Neural cell (in vitro differentiated cells): ENCODE measurements around the gene SPOCK1. TPM values are rescaled to one million over a fixed set of nuclear protein-coding genes. Genes with fewer than 3 reads are reported as not detected.

Experiments
- H2AFZ ChIP-seq: fragments of 200-600, 300-800 bp; sonication (generic), shearing (Covaris generic); 2 replicates; pipeline ENCODE4 v1.6.0; 2014; ENCODE audit warnings: low read depth, mild to moderate bottlenecking, antibody characterized with exemption, low read length, moderate library complexity
- H3F3A ChIP-seq: fragments of 200-600 bp; shearing (Covaris generic); 2 replicates; pipeline ENCODE4 v1.6.1; 2016; ENCODE audit warnings: mild to moderate bottlenecking, moderate library complexity, mixed read lengths, antibody characterized with exemption, low read length; ENCODE audit not compliant: insufficient read depth, poor library complexity, severe bottlenecking
- H3K27ac ChIP-seq: fragments of 200-600, 300-800 bp; sonication (generic), shearing (Covaris generic); 2 replicates; pipeline ENCODE4 v1.5.1; 2014; ENCODE audit warnings: mild to moderate bottlenecking, low read length, moderate library complexity
- H3K27me3 ChIP-seq: fragments of 300-800, 200-600 bp; sonication (generic), shearing (Covaris generic); 2 replicates; pipeline ENCODE4 v1.6.0; 2014; ENCODE audit warnings: mild to moderate bottlenecking, low read depth, low read length, moderate library complexity; ENCODE audit not compliant: insufficient read depth
- H3K36me3 ChIP-seq: fragments of 300-800, 200-600 bp; sonication (generic), shearing (Covaris generic); 2 replicates; pipeline ENCODE4 v1.5.1; 2014; ENCODE audit warnings: mild to moderate bottlenecking, antibody characterized with exemption, low read length, moderate library complexity; ENCODE audit not compliant: insufficient read depth
- H3K4me2 ChIP-seq: fragments of 300-800, 200-600 bp; sonication (generic), shearing (Covaris generic); 2 replicates; pipeline ENCODE4 v1.6.0; 2014; ENCODE audit warnings: mild to moderate bottlenecking, low read length
- H3K4me3 ChIP-seq: fragments of 300-800, 200-600 bp; sonication (generic), shearing (Covaris generic); 2 replicates; pipeline ENCODE4 v1.5.1; 2014; ENCODE audit warnings: mild to moderate bottlenecking, low read length, moderate library complexity
- H3K79me2 ChIP-seq: fragments of 200-600 bp; shearing (Covaris generic); replicated peaks from 2 replicates; pipeline ENCODE4 v1.6.0; 2014; ENCODE audit warnings: mild to moderate bottlenecking, low read length, moderate library complexity; ENCODE audit not compliant: insufficient read depth
- H3K9ac ChIP-seq: fragments of 300-800, 200-600 bp; sonication (generic), shearing (Covaris generic); 2 replicates; pipeline ENCODE4 v1.6.1; 2016; ENCODE audit warnings: mild to moderate bottlenecking, low read length, mixed read lengths
- H3K9me2 ChIP-seq: fragments of 200-600 bp; shearing (Covaris generic); 2 replicates; pipeline ENCODE4 v1.6.1; 2016; ENCODE audit warnings: mild to moderate bottlenecking, low read length, mixed read lengths; ENCODE audit not compliant: insufficient read depth
- H3K9me3 ChIP-seq: fragments of 200-600, 300-800 bp; sonication (generic), shearing (Covaris generic); 2 replicates; pipeline ENCODE4 v1.6.1; 2016; ENCODE audit warnings: mild to moderate bottlenecking, mixed run types, low read length, moderate library complexity, mixed read lengths
- H4K20me1 ChIP-seq: fragments of 200-600 bp; shearing (Covaris generic); 2 replicates; pipeline ENCODE4 v1.6.1; 2016; ENCODE audit warnings: mild to moderate bottlenecking, mixed run types; ENCODE audit not compliant: insufficient read depth
- CTCF ChIP-seq: fragments of 450-650 bp; IDR thresholded peaks from 2 replicates; pipeline ENCODE4 v1.5.1; 2014; ENCODE audit warnings: antibody characterized with exemption, mild to moderate bottlenecking, moderate library complexity; ENCODE audit not compliant: poor library complexity, severe bottlenecking
- EP300 ChIP-seq: fragments of 450-650 bp; conservative IDR thresholded peaks from 2 replicates; pipeline ENCODE4 v1.6.1; 2014; ENCODE audit warnings: antibody characterized with exemption, mild to moderate bottlenecking, moderate library complexity; ENCODE audit not compliant: poor library complexity, severe bottlenecking
- EZH2 ChIP-seq: fragments of 200-600, 300-800 bp; shearing (Covaris generic), sonication (generic); IDR thresholded peaks from 2 replicates; pipeline ENCODE4 v1.6.1; 2014; ENCODE audit warnings: antibody characterized with exemption, low read length, borderline replicate concordance, mild to moderate bottlenecking; ENCODE audit not compliant: insufficient read depth, poor library complexity, severe bottlenecking
- MXI1 ChIP-seq: fragments of 450-650 bp; conservative IDR thresholded peaks from 2 replicates; pipeline ENCODE4 v1.6.1; 2014; ENCODE audit warnings: antibody characterized with exemption, mild to moderate bottlenecking; ENCODE audit not compliant: poor library complexity, severe bottlenecking
- POLR2AphosphoS5 ChIP-seq: IDR thresholded peaks from 2 replicates; pipeline ENCODE4 v1.6.1; 2012
- RAD21 ChIP-seq: fragments of 450-650 bp; conservative IDR thresholded peaks from 2 replicates; pipeline ENCODE4 v1.6.1; 2014; ENCODE audit warnings: antibody characterized with exemption, mild to moderate bottlenecking, moderate library complexity
- SMC3 ChIP-seq: fragments of 450-650 bp; conservative IDR thresholded peaks from 2 replicates; pipeline ENCODE4 v1.6.1; 2014; ENCODE audit warnings: antibody characterized with exemption, mild to moderate bottlenecking, moderate library complexity; ENCODE audit not compliant: poor library complexity
- TAF1 ChIP-seq: IDR thresholded peaks from 2 replicates; pipeline ENCODE4 v1.6.1; 2012; ENCODE audit warnings: low read depth
- polyA plus RNA-seq: library from polyadenylated mRNA; depleted of rRNA; stranded (reverse); fragments of >200 nt; gene quantifications from 2 replicates; pipeline ENCODE4 v1.2.3, GENCODE V29; 2014
- TF ChIP-seq, protein P1 (sequence below): IDR thresholded peaks from 2 replicates; pipeline ENCODE4 v1.6.1; 2012; ENCODE audit warnings: borderline replicate concordance

Gene SPOCK1
- polyA plus RNA-seq, 1 donor from 2014 or later: 33.6 TPM

DNA sequence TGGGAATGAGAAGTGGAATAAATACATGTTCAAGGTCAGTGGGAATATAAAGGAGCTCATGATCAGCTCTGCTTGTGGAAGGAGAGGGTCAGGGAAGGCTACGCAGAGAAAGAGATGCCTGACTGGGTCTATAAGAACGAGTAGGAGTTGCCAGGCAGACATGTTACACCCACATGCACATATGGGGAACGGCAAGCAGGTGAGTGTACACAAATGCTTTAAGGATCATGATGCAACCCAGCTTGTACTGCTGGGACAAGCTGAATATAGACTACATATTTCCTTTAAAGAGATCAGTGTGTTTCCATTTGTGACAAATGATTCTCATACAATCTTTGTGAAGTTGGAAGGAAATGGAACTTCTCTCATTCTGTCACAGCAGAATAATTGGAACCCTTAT lies 141.7 kb downstream of the SPOCK1 start:
- Histone ChIP-seq H3K9me3 (no peaks in the 10 kb centered on the region), H3F3A (no peaks in the 10 kb centered on the region), H2AFZ (no peak overlapping the region), H3K79me2 (no peaks in the 10 kb centered on the region), H4K20me1 (no peaks in the 10 kb centered on the region), H3K27me3 (no peaks in the 10 kb centered on the region), H3K9ac (no peak overlapping the region), H3K9me2 (no peaks in the 10 kb centered on the region), H3K36me3 (no peaks in the 10 kb centered on the region), H3K27ac (no peak overlapping the region), H3K4me3 (no peak overlapping the region), H3K4me2 (no peak overlapping the region)
- TF ChIP-seq, protein P1, sequence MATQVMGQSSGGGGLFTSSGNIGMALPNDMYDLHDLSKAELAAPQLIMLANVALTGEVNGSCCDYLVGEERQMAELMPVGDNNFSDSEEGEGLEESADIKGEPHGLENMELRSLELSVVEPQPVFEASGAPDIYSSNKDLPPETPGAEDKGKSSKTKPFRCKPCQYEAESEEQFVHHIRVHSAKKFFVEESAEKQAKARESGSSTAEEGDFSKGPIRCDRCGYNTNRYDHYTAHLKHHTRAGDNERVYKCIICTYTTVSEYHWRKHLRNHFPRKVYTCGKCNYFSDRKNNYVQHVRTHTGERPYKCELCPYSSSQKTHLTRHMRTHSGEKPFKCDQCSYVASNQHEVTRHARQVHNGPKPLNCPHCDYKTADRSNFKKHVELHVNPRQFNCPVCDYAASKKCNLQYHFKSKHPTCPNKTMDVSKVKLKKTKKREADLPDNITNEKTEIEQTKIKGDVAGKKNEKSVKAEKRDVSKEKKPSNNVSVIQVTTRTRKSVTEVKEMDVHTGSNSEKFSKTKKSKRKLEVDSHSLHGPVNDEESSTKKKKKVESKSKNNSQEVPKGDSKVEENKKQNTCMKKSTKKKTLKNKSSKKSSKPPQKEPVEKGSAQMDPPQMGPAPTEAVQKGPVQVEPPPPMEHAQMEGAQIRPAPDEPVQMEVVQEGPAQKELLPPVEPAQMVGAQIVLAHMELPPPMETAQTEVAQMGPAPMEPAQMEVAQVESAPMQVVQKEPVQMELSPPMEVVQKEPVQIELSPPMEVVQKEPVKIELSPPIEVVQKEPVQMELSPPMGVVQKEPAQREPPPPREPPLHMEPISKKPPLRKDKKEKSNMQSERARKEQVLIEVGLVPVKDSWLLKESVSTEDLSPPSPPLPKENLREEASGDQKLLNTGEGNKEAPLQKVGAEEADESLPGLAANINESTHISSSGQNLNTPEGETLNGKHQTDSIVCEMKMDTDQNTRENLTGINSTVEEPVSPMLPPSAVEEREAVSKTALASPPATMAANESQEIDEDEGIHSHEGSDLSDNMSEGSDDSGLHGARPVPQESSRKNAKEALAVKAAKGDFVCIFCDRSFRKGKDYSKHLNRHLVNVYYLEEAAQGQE: no peak
- no peak for TF ChIP-seq TAF1
- no peak for TF ChIP-seq SMC3
- TF ChIP-seq EP300: no peak
- no peak for TF ChIP-seq EZH2
- no peak for TF ChIP-seq RAD21
- no peak for TF ChIP-seq POLR2AphosphoS5
- TF ChIP-seq CTCF: no peak
- no peak for TF ChIP-seq MXI1

- no peaks in the 10 kb centered on the region for H4K20me1 ChIP-seq
- no peak overlapping the region for H2AFZ ChIP-seq
- no peaks in the 10 kb centered on the region for H3K27me3 ChIP-seq
- no peaks in the 10 kb centered on the region for H3F3A ChIP-seq
- H3K9me2 ChIP-seq: no peaks in the 10 kb centered on the region
- H3K9ac ChIP-seq: no peak overlapping the region
- no peaks in the 10 kb centered on the region for H3K9me3 ChIP-seq
- H3K36me3 ChIP-seq: no peaks in the 10 kb centered on the region
- H3K79me2 ChIP-seq: no peaks in the 10 kb centered on the region
- TF ChIP-seq SMC3: no peak
- TF ChIP-seq POLR2AphosphoS5: no peak
- no peak for TF ChIP-seq TAF1
- TF ChIP-seq, protein P1: no peak
- TF ChIP-seq CTCF: no peak
- TF ChIP-seq EZH2: no peak
- TF ChIP-seq RAD21: no peak
- no peak for TF ChIP-seq EP300
- TF ChIP-seq MXI1: no peak
- H3K27ac ChIP-seq: no peak overlapping the region
- H3K4me2 ChIP-seq: no peak overlapping the region
- no peak overlapping the region for H3K4me3 ChIP-seq
Observed at GRCh38 chr5:137356127-137356526, 143.0 kb downstream of the SPOCK1 start.
